IPS DF 4.7 (cell line): ENCODE results near the gene ZNF518A.
"Not testable (repeated sequence)": the region's sequence is repeated elsewhere in the genome, so short reads cannot be mapped to it uniquely, and the experiment has no call there.

Experiments
- DNase-seq: peaks from one replicate; pipeline ENCODE4 v3.0.0-alpha.2; 2013; ENCODE audit warnings: low spot score; ENCODE audit errors: extremely low read depth

Gene ZNF518A

GRCh38 chr10:96131621-96132020 lies 1.5 kb downstream of the ZNF518A start:
- no peak for DNase-seq

DNA sequence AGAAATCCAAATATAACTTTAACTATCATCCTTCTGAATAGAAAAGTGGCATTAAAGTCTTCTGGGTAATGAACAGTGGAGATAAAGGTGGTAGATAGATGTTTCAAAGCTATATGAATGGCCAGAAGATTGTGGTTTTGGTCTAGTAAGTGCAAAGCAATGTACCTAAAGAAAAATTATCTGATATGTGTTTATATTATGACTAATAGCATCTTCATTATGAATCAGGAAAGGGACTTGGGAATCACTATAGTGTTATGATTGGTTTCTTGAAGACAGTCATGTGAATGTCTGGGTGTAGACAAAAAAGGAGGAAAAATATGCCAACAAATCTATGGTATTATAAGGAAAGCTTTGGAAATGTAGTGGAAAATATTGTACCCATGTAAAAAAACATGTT lies 3.0 kb downstream of the ZNF518A start:
- no peak for DNase-seq

DNA sequence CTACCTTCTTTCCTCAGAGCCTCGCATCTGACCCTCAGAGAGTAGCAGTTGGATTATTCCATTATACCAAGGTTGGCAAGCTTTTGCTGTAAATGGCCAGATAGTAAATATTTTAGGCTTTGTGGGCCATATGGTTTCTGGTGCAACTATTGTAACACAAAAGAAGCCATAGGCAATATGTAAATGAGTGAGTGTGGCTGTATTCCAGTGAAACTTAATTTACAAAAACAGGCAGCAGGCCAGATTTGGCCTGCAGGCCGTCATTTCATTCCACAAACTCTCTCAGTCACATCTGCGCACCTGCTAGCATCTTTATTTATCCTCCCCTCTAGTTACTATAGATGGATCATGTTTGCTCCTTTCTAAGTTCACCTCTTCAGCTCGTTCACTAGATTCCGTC lies 6.7 kb downstream of the ZNF518A start:
- DNase-seq = no peak

GRCh38 chr10:96137567-96137966 lies 7.5 kb downstream of the ZNF518A start:
- no peak for DNase-seq

DNA sequence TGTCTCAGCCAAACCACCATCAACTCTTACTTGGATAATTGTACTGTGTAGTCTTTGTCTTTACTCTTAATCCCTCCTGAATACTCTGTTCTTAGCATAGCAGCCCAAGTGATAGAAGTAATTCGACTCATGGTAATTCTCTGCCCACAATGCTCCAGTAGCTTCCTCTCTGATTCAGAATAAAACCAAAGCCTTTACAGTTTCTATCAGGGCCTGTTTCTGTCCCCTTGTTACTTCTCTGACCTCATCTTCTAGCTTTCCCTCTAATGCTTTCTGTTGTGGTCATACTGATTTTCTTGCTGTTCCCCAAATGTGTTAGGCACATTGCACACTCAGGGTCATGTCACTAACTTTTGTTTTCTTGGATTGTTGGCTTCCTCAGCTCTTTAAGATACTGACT lies 8.0 kb downstream of the ZNF518A start:
- no peak for DNase-seq

DNA sequence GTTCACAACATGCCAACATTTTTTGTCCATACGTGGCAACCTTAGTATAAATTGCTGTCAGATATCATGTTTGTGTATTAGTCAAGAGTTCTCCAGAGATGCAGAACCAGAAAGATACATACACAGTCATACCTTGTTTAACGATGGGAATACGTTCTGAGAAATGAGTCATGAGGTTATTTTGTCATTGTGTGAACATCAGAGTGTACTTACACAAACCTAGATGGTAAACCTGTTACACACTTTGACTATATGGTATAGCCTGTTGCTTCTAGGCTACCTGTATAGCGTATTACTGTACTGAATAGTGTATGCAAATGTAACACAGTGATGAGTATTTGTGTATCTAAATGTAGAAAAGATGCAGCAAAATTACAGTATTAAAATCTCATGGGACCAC lies 22.3 kb downstream of the ZNF518A start:
- DNase-seq = no peak

- no peak for DNase-seq
Observed at GRCh38 chr10:96153070-96153469, 23.0 kb downstream of the ZNF518A start.

DNA sequence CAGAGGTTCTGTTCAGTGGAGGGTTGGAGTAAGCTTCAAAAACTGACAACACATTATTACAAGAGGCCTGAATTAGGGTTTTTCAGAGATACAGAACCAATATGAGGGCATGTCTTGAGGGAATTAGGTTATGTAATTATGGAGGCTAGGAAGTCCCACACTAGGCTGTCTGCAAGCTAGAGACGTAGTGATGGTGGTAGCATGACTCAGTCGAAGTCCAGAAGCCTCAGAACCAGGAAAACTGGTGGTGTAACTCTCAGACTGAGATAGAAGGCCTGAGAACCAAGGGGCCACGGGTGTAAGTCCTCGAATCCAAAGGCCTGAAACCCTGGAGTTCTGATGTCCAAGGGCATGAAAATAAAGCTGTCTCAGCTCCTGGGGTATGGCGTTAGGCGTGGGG lies 35.6 kb downstream of the ZNF518A start:
- no peak for DNase-seq

- DNase-seq = no peak
Observed at GRCh38 chr10:96168546-96168945, 38.4 kb downstream of the ZNF518A start.

DNA sequence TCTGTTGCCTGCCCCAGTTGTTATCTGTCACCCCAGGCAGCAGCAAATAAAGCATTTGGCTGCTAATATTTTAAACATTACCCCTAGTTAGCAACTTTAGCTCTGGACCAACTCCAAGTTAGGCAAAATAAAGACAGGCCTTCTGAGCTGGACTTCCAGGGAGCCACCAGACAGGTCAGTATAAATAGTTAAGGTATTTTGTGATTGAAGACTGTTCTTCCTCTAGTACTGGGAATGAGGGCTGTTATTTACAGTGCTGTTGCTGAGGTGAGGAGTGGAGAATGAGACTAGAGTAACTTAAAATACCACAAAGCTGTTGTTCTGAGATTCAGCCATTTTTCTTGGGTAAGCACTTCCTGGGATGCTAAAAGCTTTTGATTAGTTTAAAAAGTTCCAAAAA lies 40.1 kb downstream of the ZNF518A start:
- DNase-seq = no peak

DNA sequence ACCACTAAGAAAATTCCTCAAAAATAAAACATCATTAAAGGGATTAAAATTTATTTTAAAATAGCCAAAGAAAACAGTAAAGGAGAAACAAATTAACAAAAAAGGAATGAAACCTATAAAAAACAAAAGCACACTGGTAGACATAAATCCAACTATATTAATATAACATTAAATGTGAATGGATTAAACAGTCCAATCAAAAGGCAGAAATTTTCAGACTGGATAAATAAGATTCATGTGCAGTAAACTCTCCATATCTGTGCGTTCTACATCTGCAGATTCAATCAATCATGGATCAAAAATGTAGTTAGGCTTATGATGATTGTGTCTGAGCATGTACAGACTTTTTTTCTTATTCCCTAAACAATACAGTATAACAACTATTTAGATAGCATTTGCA lies 42.6 kb downstream of the ZNF518A start:
- no peak for DNase-seq

- DNase-seq = no peak
Observed at GRCh38 chr10:96176985-96177384, 46.9 kb downstream of the ZNF518A start.

GRCh38 chr10:96188421-96188820 lies 58.3 kb downstream of the ZNF518A start:
- no peak for DNase-seq

GRCh38 chr10:96188916-96189315 lies 58.8 kb downstream of the ZNF518A start:
- DNase-seq = no peak

DNA sequence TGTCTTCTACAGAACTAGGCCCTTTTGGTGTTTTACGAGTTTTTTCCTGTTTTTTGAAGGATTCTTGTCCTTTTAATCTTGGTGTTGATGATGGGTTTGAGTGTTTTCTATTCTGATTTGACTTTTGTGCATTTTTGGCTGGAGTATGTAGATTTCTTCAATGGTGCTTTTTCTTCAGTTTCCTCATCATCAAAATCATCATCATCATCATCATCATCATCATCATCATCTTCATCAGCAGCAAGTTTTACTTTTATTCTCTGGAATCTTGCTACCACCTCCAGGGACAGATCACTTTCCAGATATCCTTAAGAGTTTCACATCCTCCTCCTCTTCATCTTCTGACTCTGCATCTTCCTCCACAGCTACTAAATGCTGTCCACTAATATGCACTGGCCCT lies 59.4 kb downstream of the ZNF518A start:
- DNase-seq = not testable (repeated sequence)

- DNase-seq = no peak
Observed at GRCh38 chr10:96201525-96201924, 71.4 kb downstream of the ZNF518A start.

- no peak for DNase-seq
Observed at GRCh38 chr10:96205580-96205979, 75.5 kb downstream of the ZNF518A start.

GRCh38 chr10:96208271-96208670 lies 78.2 kb downstream of the ZNF518A start:
- DNase-seq = no peak

GRCh38 chr10:96208946-96209345 lies 78.8 kb downstream of the ZNF518A start:
- DNase-seq = no peak

DNA sequence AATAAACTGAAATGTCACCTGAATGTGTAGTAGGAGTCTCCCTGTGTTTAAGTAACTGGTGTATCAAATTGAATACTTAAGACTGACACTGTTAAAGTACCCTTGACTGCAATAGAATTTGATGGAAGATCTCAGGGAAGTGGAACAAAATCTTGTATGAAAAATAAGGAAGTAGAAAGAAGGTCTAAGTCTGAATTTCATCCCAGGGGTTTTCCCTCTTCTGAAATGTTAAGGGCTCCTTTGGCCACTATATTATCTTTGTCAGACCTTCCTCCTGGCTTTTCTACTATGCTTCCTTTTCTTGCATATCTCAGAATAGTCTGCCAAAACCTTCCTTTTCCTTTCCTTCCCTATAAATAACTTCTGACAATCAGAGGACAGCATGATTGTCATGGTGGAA lies 81.7 kb downstream of the ZNF518A start:
- DNase-seq = no peak

- no peak for DNase-seq
Observed at GRCh38 chr10:96212911-96213310, 82.8 kb downstream of the ZNF518A start.
